G401.6 (cell line): ENCODE measurements around the gene ZAP70.
"Not testable (repeated sequence)": the region's sequence is repeated elsewhere in the genome, so short reads cannot be mapped to it uniquely, and the experiment has no call there.

Experiments
- FAIRE-seq: peaks from 2 replicates; lab custom pipeline; 2012; peaks lifted over from hg19 to GRCh38; lab: Jason Lieb, UNC

Gene ZAP70

DNA sequence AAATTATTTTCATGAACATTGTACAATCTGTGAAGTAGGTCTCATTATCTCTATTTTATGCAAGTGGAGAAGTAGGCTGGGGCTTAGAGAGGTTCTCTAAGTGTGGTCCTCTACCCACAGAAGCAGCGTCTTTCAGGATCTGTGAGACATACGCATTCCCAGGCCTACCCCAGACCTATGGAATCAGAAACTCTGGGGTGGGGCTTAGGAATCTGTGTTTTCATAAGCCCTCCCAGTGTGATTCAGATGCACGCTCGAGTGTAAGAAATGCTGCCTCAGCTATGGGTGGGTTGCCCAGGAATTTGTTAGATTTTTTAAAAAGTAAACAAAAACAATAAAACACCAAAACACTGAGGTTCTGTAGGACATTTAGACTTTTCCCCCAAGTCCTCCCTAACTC lies 14.8 kb upstream of the ZAP70 start:
- no peak for FAIRE-seq

DNA sequence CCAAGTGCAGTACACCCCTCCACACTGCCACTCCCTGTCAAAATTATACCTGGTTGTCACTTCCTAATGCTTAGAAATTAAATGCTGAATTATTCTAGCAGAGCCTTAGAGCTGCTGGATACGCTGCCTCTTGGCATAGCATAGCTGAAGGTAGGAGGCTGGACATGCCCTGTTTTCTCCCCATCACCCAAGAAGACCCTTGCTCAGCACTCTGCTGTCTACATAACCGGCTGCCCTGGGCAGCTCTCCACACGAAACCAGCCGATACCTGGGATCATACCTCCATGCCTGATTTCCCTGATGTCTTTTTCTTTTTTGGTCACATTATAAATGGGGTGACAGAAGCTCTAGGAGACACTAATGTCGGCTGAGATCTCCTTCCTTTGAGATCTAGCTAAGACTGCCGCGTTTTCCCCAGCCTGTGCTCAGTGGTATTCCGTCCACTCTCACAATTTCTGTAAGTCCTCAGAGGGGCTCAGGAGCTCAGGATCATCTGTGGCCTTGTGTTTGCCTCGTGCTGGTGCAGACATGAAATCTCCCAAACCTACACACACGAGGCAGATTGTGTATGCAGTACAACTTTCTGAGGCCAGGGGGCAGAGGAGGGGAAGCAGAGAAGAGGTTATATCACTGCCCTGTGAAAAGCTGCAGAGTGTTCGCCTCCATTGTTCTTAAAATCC lies 13.5 kb upstream of the ZAP70 start:
- FAIRE-seq, result no peak

DNA sequence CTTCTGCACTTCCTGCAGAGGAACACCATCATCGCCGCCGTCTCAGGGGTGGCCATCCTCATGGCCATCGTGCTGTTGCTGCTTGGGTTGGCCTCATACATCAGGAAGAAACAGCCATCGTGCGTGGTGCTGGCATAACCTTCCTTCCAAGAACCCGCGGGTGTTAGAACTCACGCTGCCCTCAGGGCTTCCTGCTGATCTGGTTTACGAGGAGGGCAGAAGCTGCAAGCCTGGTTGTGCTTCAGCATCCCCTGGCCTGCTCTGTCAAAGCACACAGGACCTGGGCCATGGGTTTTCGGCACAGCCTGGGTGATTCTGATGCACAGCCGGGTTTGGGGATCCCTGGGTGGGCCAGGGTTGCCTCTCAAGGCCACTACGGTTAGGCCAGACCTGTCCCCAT lies 12.2 kb upstream of the ZAP70 start:
- FAIRE-seq, result no peak

DNA sequence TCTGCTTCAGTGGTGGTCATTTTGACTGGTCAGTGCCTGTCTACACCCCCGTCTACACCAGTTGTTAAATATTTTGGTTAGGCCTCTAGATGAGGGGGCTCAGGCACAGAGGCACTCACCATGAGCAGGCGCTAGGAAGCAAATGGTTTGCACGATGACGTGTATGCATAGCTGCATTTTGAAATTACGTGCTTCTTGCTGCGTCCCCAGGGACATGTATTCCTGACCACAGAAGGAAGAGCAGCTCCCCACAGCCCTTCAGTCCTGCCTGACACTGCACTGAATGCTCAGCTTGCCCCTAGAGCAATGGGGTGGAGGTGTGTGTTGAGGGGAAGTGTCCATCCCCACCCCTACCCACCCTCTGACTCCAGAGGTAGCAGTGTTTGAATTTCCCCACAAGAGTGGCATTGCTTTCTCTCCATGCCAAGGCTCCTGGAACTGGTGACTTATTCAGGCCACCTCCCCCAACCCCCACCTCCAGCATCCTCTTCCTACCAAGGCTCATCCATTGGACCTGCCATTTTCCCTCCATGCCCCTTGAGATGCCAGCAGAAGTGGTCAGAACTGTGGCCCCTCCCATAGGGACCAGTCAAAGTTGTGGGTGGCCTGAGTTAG lies 11.4 kb upstream of the ZAP70 start:
- no peak for FAIRE-seq

DNA sequence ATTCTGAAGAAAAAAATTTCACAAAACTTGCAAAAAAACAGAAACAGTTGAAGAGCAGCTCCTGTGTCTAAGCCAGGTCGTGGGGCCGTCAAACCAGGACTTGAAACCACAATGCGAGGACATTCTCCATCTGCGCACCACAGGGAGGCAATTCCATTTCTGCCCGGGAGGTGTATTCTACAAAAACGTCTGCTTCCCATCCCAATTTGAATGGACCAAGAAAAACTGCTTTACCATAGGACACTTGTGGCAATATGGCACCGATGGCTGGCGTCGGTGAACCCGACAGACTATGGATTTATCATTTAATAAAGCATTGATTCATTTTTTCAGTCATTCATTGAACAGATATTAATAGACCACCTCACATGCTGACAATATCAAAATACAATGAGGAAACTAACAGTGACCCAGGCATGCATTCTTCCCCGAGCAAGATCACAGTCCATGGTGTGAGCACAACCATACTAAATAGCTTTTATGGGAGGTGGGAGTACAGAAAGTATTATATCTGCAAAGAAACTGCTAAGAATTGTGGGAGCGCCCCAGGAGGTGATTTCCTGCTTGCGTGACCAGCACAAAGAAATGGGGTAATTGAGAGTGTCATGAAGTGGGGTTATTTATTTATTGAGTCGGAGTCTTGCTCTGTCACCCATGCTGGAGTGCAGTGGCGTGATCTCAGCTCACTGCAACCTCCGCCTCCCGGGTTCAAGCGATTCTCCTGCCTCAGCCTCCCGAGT lies 10.5 kb upstream of the ZAP70 start:
- no peak for FAIRE-seq

DNA sequence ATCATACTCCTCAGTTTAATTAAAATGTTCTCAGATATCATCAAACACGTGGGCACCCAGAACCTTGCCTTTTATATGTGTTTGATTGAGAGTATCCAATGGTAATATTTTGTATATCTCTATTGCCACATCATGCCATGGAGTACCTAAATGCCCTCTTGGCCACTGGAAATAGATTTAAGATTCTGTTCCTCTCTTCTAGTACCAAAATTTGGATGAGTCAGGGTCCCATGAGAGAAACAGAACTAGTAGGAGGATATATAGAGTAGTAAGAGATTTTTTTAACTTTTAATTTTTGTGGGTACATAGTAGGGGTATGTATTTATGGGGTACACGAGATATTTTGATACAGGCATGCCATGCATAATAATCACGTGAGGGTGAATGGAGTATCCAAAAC lies 9.6 kb upstream of the ZAP70 start:
- no peak for FAIRE-seq

DNA sequence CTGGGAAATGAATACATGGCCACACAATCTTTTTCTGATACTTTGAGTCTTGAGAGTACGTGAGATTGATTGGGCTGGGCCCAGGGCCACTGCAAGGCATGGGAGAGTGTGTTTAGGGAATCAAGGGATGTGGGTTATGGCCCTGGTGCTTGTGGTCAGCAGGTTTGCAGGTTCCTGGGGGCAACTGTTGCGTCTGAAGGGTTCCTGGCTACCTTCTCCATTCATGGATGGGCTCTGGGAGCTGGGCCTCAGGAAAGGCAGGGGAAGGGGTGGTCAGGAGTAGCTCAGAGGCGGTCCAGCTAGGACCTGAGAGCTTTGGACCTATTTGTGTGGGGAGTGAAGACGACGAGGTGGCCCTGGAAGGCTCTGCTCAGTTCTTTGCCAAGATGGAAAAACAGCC lies 8.4 kb upstream of the ZAP70 start:
- no peak for FAIRE-seq

DNA sequence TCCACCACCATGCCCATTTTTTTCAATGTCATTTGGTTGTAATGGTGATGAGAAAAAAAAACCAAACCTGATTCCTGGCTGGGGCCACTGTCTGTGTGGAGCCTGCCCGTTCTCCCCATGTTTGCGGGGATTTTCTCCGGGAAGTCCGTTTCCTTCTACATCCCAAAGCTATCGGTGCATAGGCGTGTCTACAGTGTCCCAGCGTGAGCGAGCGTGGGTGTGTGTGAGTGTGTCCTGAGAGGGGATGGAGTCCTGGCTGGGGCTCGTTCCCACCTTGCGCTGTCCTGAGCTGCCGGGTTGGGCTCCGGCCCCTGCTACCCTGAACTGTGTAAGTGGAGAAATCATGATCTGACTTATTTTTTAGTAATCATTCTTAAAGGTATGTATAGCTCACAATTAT lies 7.3 kb upstream of the ZAP70 start:
- FAIRE-seq, result no peak

DNA sequence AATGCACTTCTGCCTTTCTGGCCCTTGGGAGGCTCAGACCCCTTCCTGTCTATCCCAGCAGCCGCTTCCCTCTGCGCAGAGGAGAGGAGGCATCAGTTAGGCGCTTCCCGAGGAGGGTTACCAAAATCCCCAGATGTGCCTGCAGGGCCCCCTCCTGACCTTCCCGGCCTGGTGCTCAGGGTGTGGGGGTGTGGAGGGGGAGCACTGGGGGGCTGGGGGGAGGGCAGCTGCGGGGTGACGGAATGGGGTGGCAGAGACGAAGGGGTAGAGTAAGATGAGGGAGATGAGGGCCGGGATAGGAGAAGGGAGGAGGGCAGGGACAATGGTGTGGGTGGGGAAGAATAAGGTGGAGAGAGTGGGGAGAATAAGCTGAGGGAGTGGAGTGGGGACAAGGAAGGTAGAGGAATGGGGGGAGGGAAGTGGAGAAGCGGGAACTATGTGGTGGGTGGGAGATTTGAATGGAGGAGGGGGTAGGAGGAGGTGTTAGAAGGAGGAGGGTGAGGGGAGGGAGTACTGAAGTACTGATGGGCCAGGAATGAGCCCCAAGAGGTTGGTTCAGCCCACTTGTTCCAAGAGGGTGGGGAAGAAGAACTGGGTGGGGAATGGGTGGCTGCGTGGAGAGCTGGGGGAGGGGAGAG lies 6.5 kb upstream of the ZAP70 start:
- FAIRE-seq, result no peak

DNA sequence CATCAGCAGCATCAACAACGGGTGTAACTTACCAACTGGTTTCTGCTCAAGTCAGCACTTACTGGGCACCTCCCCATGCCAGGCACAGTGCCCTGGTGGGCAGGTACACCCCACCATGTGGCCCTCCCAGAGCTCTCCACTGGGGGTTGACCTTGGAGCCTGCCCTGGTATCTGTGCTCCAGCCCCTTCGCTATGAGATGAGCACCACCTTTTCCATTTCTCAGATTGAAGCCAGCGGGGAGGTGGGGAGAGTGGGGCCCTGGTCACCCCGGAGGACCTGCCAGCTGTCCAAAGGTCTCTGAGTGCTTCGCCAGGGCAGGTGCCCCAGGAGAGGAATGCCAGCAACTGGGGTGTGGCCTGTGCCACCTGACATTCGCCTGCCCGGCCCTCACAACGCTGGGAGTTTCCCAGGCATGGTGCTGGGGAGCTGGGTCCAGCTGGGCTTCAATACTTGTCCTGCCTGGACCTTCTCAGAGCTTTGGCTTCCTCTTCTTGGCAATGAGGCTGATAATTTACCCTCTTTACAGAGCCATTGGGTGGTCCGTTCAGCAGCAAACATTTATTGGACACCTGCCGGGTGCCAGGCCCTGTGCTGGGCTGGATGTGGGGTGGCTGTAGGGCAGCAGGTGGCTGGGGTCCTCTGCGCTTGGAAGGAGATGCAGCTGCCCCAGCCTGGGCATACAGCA lies 5.9 kb upstream of the ZAP70 start:
- FAIRE-seq, result no peak

DNA sequence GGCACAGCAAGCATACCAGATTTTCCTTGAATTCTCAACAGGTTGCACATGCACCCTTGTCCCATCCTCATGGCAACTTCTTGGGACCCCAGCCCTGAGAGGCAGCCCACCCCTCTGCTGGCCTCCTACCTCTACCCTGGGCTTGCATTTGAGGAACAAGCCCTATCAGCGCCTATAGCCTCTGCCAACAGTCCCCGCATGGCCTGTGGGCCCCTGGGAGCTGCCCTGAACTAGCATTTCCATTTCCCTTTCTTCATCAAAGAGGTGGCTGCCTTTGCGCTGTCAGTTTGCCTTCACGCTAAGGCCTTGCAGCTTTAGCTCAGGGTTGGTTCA lies 5.4 kb upstream of the ZAP70 start:
- no peak for FAIRE-seq

DNA sequence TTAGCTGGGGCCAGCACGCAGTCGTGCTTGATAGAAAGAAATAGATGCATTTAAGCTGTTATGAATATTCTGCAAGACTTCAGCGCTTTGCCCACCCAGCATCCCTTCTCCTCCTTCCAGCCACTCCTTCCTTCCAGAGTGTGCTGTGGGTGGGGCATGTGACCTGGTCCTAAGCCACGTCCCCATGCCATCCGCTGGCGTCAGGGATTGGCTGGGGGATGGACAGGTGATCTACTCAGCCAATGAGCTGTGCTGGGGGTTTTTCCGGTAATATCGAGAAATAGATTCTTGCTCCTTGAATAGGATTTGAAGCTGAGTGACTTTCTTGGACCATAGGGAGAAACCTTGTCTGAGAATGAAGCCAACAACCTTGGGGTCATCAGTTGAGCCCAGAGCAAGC lies 4.8 kb upstream of the ZAP70 start:
- FAIRE-seq, result no peak

DNA sequence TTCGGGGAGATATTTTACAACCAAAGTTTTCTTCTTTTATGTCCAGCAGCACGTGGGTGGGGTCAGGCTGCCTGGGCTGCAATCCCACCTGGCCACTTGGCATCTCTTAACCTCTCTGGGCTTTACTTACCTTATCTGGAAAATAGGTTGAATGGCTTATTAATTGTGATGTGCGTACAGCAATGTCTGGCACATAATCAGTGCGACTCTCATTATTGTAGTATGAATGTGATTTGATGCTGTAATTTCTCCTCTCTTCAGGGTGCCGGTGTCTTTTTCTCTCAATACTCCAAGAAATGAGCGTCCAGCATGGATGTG lies 2.0 kb upstream of the ZAP70 start:
- FAIRE-seq, result no peak

DNA sequence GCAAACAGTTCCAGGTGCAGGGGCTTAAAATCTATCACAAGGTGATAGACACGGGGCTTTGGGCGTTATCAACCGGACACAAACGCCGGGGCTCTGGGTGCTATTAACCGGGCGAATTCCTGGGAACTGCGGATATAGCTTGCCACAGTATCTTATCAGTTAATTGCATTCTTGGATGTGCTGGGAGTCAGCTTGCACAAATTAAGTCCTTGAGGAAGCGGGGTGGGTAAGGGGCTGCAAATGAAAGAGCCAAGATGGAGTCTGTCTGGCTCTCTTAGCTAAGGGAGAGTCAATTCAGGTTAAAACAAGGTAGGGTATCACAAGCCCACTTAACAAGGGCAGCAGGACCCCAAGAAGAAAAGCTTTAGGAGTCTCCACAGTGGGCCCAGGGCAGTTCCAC lies 1.2 kb upstream of the ZAP70 start:
- not testable (repeated sequence) for FAIRE-seq

DNA sequence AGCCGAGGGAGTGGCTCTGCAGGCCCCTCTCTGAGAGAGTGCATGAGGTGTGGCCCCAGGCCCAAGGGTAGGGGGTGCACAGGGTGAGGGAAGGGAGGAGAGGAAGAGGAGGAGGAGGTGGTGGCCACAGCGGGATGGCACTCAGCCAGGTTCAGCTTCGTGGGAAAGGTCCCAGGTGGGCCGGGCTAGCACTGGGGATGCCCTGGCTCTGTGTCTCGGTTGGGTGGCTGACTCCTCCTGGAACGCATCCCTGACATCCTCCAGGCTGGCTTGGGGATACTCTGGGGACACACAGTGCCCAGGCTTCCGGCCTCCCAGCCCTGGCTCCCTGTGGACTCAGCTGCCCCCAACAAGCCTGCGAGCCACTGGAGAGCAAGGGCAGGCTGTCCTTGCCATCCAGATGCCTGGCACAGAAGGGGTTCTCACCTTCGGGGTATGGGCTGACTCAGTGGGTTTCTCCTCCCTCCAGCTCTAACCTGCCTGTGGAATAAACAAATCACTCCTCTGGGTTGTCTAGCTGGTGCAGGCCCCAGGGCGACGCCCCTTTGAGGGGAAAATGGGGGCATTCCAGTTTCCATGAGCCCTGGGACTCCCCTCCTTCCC lies 582 bp upstream of the ZAP70 start:
- no peak for FAIRE-seq

DNA sequence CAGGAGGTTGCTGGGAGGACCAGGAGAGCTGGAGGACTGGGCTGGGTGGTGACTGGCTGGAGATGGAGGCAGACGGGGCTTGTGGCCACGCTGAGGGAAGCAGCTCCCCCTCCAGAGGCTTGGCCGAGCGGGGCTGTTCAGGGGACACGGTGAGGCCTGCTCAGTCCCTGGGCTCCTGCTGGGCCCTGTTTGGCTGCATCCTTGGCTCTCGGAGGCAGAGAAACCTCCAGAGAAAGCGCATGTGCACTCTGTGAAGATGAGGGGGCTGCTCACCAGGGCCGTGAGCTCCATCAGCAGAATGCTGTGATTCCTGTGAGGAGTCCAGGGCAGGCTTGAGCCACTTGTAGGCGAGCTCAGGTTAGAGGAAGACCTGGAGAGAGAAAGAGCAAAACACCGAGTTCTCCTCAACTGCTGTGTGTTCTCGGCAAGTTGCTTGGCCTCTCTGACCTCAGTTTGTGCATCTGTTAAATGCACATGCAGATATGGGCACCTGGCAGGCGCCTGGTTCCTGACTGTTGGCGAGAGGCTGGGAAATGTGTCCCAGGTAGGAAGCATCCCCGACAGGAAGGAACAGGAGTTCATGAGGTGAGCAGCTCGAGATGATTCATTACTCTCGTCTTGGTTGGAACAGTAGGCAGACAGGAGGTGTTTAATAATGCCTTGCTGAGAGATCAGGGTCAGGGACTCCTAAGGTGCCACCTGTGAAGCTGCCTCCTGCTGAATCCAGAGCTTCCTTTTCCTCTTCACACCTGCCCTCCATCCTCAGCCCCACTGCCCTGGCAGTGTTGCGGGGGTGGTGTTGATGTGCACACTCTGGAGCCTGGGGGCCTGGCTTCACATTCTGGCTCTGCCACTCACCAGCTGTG lies 941 bp downstream of the ZAP70 start:
- no peak for FAIRE-seq

DNA sequence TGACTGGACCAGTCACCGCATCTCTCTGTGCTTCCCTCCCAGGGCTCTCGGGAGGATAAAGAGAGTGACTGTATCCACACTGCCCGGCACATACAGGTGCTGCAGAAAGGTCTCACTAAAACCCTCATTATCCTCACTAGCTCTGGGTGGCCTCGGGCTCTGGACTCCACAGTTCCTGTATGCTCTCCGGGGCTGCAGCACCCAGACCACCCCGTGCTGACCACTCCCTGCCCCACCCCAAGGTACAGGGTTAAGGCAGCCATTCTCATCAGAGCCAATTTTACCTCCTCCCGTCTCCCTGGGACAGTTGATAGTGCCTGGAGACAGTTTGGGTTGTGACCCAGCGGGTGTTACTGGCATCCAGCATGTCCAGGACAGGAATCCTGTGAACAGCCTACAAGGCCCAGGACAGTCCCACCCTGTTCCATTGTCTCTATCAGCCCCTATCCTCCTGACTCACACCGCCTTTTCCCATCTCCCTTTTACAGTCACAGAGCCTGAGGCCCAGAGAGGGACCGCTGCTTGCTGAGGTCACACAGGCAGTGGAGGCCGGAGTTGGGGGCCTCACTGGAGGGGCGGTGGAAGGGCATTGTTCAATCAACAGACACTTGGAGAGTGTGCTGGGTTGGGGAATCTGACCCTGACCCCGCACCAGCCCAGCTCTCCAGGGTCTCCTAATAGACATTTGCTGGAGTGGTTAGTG lies 1.7 kb downstream of the ZAP70 start:
- FAIRE-seq, result no peak

DNA sequence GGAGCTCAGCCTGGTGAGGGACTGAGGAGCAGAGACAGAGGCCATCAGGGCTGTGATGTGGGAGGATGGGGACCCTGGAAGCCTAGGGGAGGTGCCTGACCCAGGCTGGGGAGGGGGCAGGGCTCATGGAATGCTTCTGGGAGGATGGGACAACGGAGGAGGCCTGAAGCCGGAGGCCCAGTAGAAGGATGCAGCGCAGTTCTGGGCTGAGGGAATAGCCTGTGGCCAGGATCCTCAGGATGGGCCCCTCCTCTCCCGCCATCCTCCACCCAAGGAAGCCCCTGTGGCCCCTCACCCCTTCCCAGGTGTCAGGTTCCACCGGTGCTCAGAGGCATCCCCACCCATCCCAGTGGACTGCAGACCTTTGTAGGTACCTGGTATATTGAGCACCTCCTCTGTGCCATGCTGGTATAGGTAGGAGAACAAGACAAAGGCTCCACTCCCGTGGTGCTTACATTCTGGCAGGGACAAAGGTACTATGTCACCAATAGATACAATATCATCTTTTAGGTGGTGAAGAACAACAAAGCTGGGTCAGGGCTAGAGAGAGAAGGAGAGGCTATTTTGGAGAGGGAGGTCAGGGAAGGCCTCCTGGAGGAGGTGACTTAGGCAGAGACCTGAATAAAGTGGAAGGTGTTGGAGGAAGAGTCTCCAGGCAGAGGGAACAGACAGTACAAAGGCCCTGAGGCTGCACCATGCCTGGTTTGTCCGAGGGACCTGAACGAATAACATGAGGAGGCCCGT lies 2.7 kb downstream of the ZAP70 start:
- FAIRE-seq, result no peak

DNA sequence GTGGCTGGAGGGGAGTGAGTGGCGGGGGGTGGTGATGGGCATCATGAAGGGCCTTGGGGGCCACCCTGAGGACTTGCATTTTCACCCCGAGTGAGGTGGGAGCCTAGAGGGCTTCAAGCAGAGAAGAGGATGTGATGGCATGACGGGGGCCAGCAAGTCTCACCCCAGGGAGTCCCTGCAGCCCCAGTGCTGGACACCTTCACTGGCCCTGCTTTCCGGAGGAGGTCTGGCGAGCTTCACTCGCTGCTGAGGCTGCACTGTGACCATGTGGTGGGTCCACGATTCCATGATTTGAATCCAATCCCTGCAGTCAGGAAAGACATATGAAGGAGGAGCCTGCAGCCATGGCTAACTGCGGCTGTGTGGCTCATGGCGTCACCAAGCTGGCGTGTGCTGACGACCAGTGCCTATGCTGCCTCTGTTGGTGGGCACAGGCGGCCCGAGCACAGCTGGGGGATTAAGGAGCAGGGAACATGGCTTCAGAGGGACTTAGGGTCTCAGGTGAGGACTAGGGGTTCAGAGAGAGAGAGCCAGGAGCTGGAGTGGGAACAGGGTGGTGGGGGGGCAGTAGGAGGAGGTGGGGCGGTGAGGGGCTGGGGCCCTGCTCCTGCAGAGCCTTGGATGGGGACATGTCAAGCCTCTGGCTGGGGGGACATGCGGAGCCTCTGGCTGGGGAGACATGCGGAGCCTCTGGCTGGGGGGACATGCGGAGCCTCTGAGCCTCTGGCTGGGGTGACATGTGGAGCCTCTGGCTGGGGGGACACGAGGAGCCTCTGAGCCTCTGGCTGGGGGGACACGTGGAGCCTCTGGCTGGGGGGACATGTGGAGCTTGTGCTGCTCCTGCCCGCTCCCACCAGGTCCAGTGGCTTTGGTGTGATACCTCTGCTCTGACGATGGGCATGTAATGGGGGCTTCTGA lies 3.6 kb downstream of the ZAP70 start:
- FAIRE-seq, result no peak
